Caki2 (cell line): ENCODE measurements around the gene NCOR2. TPM values are rescaled to one million over a fixed set of nuclear protein-coding genes. Genes with fewer than 3 reads are reported as not detected.

Experiments used
- DNase-seq: peaks from one replicate; pipeline ENCODE4 v3.0.0-alpha.2; 2015; ENCODE audit warnings: low read depth
- in situ Hi-C: cut with HindIII; loops from 2 replicates; pipeline ENCODE4 v1.10.0; 2016; ENCODE audit warnings: low sequenced_read_pairs, low pct_unique_long_range_greater_than_20kb, mixed read lengths
- total RNA-seq: library from RNA; depleted of rRNA; stranded (reverse); fragments of >200 nt; shearing (Covaris generic); gene quantifications from 2 replicates; pipeline ENCODE4 v1.2.3, GENCODE V29; 2014; ENCODE audit warnings: low replicate concordance

NCOR2 gene
- total RNA-seq, 1 experiment from 2014 or later, result 12.9 TPM

DNA sequence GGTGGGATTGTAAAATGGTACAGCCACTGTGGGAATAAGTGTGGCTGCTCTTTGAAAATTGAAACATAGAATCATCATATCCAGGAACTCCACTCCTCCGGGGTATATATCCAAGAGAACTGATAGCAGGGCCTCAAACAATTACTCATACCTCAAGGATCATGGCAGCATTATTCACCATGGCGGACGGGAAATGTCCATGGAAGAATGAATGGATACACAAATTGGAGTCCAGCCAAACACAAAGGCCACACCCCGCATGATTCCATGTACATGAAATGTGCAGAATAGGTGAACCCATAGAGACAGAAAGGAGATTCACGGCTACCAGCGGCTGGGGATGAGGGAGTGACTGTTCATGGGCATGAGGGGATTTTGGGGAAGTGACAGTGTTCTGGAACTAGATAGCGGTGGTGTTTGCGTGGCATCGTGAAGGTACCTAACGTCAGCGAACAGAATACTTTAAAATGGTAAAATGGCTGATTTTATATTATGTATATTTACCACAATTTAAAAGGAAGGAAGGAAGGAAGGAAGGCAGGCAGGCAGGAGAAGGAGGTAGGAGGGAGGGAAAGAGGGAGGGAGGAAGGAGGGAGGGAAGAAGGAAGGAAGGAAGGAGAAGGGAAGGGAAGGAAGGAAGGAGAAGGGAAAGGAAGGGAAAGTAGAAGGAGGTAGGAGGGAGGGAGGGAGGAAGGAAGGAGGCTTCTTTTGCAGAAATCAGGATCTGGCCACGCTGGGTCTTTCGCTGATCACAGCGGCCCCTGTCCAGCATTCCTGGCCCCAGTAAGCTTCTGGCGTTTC is 14.1 kb upstream of the NCOR2 start:
- in situ Hi-C loops, result no loop called here
- no peak for DNase-seq

DNA sequence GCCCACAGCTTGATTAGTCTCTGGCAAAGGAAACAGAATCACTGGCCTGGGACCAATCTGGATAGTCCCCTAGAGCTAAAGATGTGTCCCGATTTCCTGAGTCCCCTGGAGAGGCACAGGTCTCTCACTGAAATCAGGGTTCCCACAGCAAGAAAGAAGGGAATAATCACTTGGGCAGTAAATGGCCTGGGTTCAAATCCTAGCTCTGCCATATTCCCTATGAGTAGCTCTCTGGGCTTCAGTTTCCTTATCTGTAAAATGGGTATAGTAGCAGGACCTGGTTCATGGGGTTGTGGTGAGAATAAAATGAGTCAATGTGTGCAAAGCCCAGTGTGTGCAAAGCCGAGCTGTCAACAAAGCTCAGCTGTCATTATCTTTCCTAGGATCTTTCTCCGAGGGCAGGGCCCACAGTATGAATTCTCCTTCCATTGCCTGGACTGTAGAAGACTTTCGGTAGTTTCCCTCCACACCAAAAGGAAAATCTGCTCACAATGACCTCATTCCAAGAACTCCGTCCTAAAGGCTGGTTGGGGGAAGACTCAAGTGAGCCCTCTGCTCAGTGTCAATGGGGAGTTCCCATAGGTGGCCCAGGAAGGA is 12.6 kb upstream of the NCOR2 start:
- in situ Hi-C loops, result no loop called here
- DNase-seq, result no peak

DNA sequence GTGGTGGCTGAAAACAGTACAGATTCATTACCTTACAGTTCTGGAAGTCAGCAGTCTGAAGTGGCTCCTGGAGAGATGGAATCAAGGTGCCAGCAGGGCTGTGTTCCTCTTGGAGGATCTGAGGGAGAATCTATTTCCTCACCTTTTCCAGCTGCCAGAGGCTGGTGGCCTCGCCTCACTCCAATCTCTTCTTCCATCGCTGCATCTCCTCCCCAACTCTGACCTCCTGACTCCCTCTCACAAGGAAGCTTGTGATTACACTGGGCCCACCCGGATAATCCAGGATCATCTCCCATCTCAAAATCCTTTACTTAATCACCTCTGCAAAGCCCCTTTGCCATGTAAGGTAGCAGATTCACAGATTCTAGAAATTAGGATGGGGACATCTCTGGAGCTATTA is 11.4 kb upstream of the NCOR2 start:
- in situ Hi-C loops, result no loop called here
- DNase-seq, result no peak

DNA sequence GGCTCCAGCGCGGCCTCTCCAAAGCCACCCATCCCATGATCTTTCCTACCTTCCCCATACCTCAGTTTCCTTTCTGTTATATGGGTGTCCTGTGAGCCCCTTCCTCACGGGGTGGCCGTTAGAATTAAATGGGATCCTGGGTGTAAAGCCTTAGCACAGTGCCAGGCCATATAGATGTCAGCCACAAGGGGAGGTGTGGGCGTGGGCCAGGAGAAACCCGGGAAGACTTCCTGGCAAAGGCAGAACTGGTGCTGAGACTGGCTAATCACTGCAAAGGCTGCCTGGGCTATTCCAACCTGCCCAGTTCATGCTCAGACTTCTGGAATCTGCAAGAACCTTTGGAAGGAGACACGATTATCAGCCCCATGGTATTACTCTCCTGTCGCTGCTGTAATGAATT is 11.0 kb upstream of the NCOR2 start:
- DNase-seq, result no peak
- in situ Hi-C loops, result no loop called here

DNA sequence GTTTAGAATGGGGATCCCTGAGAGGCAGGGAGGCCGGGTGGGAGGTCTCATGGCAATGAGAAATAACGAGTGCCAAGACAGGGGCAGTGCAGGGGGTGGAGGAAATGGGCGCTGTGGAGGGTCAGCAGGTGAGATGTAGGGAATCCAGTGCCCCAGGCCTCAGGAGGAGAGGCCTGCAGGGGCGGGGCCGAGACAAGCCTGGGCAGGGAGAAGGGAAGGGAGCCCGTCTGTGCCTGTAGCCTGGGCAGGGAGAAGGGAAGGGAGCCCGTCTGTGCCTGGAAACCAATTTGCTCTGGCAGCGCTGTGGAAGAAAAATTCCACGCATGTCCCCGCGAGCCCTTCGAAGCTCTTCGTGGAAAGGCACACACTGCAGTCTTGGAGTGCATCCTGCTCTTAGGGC is 10.6 kb upstream of the NCOR2 start:
- in situ Hi-C loops, result no loop called here
- DNase-seq, result no peak

DNA sequence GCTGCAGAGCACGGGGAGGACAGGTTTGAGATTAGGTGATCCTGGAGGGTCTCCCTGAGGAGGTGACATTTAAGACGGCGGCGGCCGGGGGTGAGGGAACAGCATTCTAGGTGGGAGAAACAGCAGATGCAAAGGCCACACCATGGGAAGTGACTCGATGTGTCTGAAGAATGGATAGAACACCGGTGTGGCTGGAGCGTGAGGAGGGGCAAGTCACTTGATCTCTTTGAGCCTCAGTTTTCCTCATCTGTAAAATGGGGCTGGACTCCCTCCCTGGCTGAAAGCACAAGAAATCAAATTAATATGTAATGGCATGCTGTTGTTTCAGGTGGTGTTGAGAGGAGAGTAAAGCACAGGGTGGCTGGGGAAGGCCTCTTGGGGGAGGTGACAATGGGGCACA is 10.0 kb upstream of the NCOR2 start:
- in situ Hi-C loops, result no loop called here
- no peak for DNase-seq

DNA sequence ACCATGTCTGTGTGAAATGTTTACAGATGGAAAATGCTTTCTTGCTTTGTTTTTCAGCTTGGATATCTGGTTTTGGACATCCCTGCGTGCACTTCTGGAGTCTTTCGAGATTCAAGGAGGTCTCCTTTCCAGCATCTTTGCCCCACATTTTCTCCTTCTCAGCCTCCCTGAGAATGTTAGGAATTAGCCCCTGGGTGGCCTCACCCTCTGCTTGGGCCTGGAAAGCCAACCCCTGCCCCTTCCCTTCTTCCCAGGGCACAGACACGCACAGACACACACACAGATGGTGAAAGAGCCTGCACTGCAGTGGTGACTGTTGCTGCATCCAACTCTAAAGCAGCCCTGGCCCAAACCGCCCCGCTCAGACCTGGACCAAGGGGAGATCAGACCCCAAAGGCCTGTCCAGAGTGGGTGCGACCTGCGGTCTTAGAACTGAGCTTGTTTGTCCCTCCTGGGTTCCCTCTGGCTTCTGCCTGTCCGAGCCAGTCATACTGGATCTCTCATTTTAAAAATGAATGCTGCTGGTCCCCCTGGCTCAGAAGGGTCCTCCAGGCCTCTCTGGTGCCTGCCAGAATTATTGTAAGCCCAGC is 8.7 kb upstream of the NCOR2 start:
- no peak for DNase-seq
- in situ Hi-C loops, result no loop called here

DNA sequence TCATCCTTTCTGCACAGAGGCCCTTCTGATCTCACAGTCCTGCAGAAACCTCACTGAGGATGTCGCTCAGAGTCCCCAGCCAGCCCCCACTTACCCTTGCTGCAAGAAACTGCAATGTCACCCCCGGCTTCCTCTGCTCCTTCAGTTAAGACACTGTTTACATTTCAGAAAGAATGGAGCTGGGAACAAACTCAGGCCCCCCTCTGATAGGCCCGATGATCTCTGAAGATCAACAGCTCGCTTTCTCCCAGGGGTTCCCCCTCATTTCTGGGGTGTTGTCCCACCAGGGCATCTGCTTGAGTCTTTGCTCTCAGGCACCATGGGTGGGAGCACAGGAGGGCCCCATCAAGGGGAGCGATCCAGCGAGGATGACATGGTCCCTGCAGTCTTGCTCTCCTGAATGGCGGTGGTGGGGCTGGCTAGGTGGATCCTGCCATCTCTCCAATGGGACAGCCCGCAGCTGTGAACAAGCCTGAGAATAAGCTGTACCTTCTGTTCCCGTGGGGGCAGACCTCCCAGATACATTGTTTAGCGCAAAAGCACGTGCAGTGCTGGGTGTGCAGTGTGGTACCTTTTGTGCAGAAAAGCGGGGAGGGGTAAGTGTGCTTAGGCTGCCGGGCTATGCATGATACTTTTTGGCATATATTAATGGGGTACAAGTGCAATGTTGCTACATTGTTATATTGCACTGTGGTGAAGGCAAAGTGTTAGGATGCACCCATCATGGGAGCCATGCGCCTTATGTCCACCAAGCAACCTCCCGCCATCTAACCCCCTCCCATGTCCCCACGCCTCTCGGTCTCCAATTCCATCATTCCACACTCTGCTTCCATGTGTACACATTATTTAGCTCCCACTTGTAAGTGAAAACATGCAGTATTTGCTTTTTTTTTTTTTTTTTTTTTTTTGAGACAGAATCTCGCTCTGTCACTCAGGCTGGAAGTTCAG is 6.7 kb upstream of the NCOR2 start:
- in situ Hi-C loops, result no loop called here
- no peak for DNase-seq

DNA sequence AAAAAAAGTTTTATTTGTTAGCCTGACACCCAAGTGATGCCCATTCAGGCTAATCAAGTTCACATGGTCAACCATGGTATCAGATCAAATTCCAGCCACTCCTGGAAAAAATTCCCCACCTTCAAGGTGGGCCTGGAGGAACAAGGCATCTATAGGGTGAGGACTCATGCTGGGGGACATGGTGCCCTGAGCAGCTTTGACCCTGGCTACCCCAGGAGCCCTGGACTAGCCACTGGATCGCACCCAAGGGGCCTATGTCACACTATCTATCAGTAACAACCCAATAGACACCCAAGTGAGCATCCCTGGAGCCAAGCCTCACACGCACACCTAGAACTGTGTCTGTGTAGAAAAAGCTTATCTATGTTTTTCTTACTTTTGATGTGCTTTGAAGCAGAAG is 4.1 kb upstream of the NCOR2 start:
- no peak for DNase-seq
- in situ Hi-C loops, result no loop called here

DNA sequence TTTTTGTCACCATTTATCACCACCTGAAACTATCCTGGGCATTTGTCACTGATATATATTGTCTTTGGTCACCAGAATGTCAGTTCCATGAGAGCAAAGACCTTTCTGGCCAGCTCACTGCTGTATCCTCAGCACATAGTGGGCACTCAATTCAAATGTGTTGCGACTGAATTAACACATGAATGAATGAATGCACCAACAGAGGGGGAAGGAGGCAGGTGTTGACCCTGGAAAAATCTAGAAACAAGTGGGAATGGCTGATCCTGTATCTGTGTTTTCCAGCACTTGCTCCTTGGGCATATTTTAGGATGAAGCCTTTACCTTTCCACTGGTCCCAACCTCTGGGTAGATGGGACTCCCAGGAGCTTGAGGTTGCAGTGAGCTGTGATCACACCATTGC is 3.4 kb upstream of the NCOR2 start:
- no peak for DNase-seq

DNA sequence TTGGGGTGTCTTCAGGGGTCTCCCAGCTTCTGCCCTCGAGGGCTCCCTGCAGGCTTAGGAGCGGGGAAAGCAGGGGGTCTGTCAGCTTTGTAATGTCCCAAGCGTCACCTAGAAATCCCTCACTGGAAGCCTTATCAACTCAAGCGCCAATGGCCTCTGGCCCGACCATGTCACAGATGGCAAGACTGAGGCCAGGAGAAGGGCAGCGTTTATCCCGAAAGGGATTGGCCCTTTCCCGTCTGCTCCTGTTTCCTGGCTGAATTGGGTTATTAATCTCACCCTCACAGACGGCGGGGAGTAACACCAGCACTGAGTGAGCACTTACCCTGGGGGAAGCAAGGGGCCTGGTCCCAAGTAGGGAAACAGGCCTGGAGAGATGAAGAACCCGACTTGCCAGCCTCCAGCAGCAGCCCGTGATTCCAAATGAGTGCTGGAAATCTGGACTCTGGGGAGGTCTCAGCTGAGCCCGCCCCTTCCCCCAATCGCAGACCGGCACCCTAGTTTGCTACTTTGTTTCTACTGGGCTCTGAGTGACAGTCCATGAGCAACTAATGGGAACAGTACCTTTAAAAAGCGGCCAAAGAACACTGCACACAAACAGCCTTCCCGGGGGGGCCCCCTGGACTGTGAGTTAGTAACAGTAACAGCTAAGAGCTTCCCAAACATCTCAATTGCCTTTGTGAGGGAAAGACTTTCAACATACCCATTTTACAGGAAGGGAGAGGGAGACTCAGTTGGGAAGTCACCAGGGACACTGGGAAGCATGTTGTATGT is 2.1 kb upstream of the NCOR2 start:
- no peak for DNase-seq
- in situ Hi-C loops, result no loop called here

More for the DNA sequence above, 3.4 kb upstream of the NCOR2 start:
- in situ Hi-C loops, result no loop called here

DNA sequence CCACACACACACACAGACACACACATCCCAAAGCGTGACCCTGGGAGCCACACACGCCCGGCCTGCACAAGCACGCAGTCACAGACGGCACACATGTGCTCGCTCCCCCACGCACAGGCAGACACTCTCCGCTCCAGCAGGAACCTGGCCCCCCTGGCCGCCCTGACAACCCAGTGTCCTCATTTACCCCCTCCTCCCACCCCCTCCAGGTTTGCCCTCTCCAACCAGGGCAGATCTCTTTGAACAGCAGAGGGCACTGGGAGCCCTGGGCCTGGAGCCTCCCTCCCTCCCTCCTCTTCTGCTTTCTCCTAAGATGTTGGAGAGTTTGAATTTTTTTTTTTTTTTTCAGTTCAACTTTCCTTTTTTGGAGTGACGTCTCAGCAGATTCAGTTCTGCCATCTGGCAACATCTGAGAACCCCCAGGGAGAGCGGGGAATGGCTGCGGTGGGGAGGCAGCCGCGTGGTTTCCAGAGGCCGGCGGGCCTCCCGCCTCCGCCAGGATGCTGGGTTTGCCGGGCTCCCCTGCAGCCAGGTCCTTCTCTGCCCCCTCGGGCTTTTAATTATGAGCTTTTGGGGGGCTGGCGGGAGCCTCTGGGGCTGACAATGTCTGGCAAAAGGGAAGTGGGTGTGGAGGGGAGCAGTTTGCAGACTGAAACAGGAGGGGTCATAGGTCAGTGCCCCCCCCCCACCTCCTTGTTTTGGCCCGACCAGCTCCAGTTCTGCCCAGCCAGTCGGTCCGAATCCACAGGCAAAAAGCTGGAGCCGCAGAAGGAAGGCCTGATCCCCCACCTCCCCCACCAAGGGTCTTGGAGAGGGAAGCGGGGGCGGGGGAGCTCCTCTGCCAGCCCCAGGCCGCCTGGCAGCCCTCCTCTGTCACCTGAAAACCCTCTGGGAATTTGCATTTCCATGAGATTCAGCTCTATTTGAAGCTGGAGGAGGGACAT is 1.3 kb upstream of the NCOR2 start:
- peak; percentile 45 for DNase-seq
- in situ Hi-C loops, result no loop called here

DNA sequence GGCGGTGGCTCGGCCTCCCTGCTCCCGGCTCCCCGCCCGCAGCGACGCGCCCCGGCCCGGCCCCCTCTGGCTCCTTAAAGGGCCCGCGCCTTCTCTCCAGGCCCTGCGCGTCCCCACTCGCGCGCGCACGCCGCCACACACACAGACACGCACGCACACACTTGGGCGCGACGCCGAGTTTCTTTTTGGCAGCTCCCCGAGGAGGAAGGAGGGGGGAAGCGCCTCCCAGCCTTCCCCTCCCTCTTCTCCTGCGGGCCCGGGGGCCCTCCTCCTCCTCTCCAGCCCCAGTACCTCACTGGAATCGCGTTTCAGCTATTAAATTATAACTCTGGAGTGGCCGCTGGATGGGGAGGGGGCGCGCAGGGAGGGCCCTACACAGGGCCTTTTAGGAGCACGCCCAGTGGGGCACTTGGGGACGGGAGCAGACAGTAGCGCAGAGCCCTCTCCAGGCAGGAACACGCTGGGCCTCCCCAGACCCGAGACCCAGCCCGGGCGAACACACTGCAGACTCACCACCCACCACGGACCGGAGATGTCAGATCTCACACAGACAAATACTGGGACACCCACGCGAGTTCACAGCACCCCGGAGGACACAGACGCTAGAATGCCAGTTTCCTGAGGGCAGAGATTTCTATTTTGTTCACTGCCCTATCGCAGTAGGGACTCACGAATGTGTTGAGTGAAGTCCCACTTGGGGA is 411 bp upstream of the NCOR2 start:
- in situ Hi-C loops, result no loop called here
- peak; percentile 81 for DNase-seq

DNA sequence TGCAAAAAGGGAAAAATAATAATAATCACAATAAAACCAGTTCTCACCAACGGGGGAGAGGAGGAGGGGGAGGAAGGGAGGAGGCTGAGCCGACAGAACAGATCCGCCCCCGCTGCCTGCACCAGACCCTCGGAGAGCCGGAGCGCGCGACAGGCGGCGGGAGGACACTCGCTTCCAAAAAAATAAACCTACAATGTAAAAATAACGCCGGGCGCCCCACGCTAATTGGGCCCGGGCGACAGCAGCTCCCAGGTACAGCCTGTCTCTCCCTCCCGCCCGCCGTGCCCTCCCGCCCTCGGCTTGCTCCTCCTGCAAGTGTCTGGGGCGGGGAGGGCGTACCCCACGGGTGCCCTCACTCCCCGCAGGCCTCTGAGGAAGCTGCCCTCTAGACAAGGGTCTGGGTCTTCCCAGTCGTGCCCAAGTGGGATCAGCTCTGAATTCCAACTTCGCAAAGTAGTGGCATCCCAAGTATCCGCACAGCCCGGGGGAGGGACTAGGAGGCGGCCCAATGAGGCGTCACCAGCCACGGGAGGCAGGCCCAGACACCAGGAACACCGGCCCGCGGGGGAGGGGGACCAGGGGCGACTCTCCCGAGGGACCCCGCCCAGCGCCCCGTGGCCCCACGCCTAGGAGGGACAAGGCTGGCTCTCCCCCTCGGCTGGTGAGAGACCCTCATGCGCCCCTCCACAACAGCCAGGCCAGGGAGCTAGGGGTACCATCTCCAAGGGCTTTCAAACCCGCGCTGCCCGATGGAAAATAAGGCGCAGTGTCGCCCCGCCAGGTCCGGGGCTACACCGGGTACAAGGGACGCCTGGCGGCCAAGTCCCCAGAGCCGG is 1.0 kb downstream of the NCOR2 start:
- DNase-seq, result peak; percentile 75
- in situ Hi-C loops, result no loop called here

DNA sequence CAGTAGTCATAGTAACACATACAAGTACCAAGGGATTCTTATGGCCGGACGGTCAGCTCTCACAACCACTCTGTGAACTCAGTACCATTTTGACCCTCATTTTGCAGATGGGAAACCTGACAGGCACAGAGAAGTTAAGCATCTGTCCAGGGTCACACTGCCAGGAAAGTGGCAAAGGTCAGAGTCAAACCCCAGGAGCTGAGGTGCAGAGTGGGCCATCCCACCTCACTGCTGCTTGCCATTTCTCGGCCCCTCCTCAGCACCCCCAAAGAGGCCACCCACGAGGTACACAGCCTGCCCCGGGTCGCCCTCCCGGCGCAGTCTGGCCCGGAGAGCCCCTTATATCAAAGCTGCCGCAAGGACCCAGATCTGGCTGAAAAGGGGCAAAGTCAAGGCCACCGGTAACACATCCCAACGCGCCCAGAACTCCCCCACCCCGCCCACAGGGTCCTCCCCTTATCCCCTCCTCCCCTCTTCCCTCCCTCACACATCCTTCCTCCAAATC is 1.7 kb downstream of the NCOR2 start:
- in situ Hi-C loops, result no loop called here
- DNase-seq, result no peak
